Measurements from ENCODE around the gene SPDEF. TPM values are rescaled to one million over a fixed set of nuclear protein-coding genes. Genes with fewer than 3 reads are reported as not detected.

SPDEF gene
- total and polyA plus RNA-seq, 11 donors, result 0.12 to 0.46 (median 0.23) TPM; not detected in 2

- no peak for TF ChIP-seq CTCF (IDR thresholded peaks at IDR 0.05)
- DNase-seq, result no peak
- Histone ChIP-seq H3K36me3 (no peaks in the 10 kb centered on the region), H3K27me3 (peaks cover 0 to 35% (median 0%) of the 10 kb centered on the region in 9 donors), H3K4me1 (no peaks in the 10 kb centered on the region), H3K27ac (no peak overlapping the region), H3K9me3 (no peaks in the 10 kb centered on the region), H3K4me3 (no peak overlapping the region)
- no peak for ATAC-seq
- 52 to 63% (median 55%) methylated on average over 9 to 12 of the region's 12 CpGs for WGBS, 4 donors
- intact Hi-C loops (cut with DNase I), result no loop called here
Observed at GRCh38 chr6:34568341-34569201, 12.4 kb upstream of the SPDEF start.

GRCh38 chr6:34566830-34567546 lies 10.9 kb upstream of the SPDEF start:
- peaks cover 0 to 48% (median 3%) of the 10 kb centered on the region in 9 donors for H3K27me3 ChIP-seq
- TF ChIP-seq POLR2A (IDR thresholded peaks at IDR 0.05), result no peak
- TF ChIP-seq CTCF (IDR thresholded peaks at IDR 0.05), result no peak
- intact Hi-C loops (cut with DNase I), result no loop called here
- 80 to 84% (median 83%) methylated on average over 14 of the region's 14 CpGs for WGBS, 4 donors
- no peaks in the 10 kb centered on the region for H3K9me3 ChIP-seq
- H3K36me3 ChIP-seq, result no peaks in the 10 kb centered on the region
- no peak overlapping the region for H3K4me3 ChIP-seq
- H3K27ac ChIP-seq, result no peak overlapping the region
- DNase-seq (no peak), ATAC-seq (no peak)
- no peaks in the 10 kb centered on the region for H3K4me1 ChIP-seq

GRCh38 chr6:34565722-34566137 lies 9.6 kb upstream of the SPDEF start:
- no peak for ATAC-seq
- TF ChIP-seq POLR2A (IDR thresholded peaks at IDR 0.05) (no peak), CTCF (IDR thresholded peaks at IDR 0.05) (no peak)
- H3K27me3 ChIP-seq, result peaks cover 0 to 49% (median 3%) of the 10 kb centered on the region in 9 donors

GRCh38 chr6:34564181-34564580 lies 8.1 kb upstream of the SPDEF start:
- DNase-seq (no peak), ATAC-seq (no peak)
- intact Hi-C loops (cut with DNase I), result no loop called here
- Histone ChIP-seq H3K4me3 (no peak overlapping the region), H3K36me3 (no peaks in the 10 kb centered on the region), H3K27me3 (peaks cover 0 to 40% (median 0%) of the 10 kb centered on the region in 9 donors), H3K27ac (no peak overlapping the region), H3K9me3 (no peaks in the 10 kb centered on the region), H3K4me1 (peaks cover 0 to 6% (median 0%) of the 10 kb centered on the region in 12 donors)
- TF ChIP-seq CTCF (IDR thresholded peaks at IDR 0.05) (no peak), POLR2A (IDR thresholded peaks at IDR 0.05) (no peak)
- 90 to 100% (median 96%) methylated on average over 3 to 5 of the region's 5 CpGs for whole genome bisulfite sequencing, 4 donors

More at GRCh38 chr6:34565722-34566137, 9.6 kb upstream of the SPDEF start:
- DNase-seq, result no peak
- Histone ChIP-seq H3K4me3 (no peak overlapping the region), H3K36me3 (no peaks in the 10 kb centered on the region), H3K27ac (no peak overlapping the region), H3K4me1 (peaks cover 0 to 2% (median 0%) of the 10 kb centered on the region in 12 donors), H3K9me3 (no peaks in the 10 kb centered on the region)
- intact Hi-C loops (cut with DNase I), result no loop called here
- WGBS, 4 donors, result 57 to 67% (median 60%) methylated on average over 5 of the region's 5 CpGs

Data from heart left ventricle (tissue), 16 donors.